ENCODE data around the gene PRDM5. TPM values are rescaled to one million over a fixed set of nuclear protein-coding genes. Genes with fewer than 3 reads are reported as not detected.

PRDM5 gene
- total and polyA plus RNA-seq, 2 donors (not counting 1 experiment from before 2014, with no cell fraction given), result 8.6 to 19.0 TPM

GRCh38 chr4:120730777-120731320 lies 191.7 kb downstream of the PRDM5 start:
- Histone ChIP-seq H3K4me3 (replicated peaks in 1 of 4; ENCODE audit: control extremely low read depth in 1 of 4, insufficient read depth in 1 of 4, low read depth in 3 of 4, low read length in 4 of 4) (no peak overlapping the region), H3K4me2 (ENCODE audit: extremely low read depth, insufficient read depth, low read length) (no peak overlapping the region), H4K20me1 (ENCODE audit: control insufficient read depth, extremely low read depth, insufficient read depth, low read length) (no peaks in the 10 kb centered on the region), H2AFZ (ENCODE audit: low read length) (no peak overlapping the region), H3K4me1 (ENCODE audit: control insufficient read depth, extremely low read depth, insufficient read depth, low read length) (no peaks in the 10 kb centered on the region), H3K79me2 (ENCODE audit: control insufficient read depth, insufficient read depth, low read length) (no peaks in the 10 kb centered on the region), H3K36me3 (ENCODE audit: control insufficient read depth, insufficient read depth, low read length) (no peaks in the 10 kb centered on the region), H3K9me3 (ENCODE audit: control insufficient read depth, insufficient read depth, low read depth, low read length) (no peaks in the 10 kb centered on the region), H3K9ac (ENCODE audit: insufficient read depth, low read length) (no peak overlapping the region), H3K27ac (ENCODE audit: insufficient read depth, low read length) (no peak overlapping the region), H3K27me3 (ENCODE audit: control insufficient read depth, insufficient read depth, low read length) (no peaks in the 10 kb centered on the region)
- TF ChIP-seq CTCF (conservative IDR thresholded peaks at IDR 0.05 in 1 of 2, IDR thresholded peaks at IDR 0.05 in 1 of 2; ENCODE audit: low read depth in 1 of 2, low read length in 2 of 2), result no peak
- TF ChIP-seq EZH2 (IDR thresholded peaks at IDR 0.05; ENCODE audit: low read length, missing control alignments), result no peak
- DNase-seq (ENCODE audit: low read depth in 2 of 2), result no peak

- no peaks in the 10 kb centered on the region for H3K9me3 ChIP-seq (ENCODE audit: control insufficient read depth, insufficient read depth, low read depth, low read length)
- H3K9ac ChIP-seq (ENCODE audit: insufficient read depth, low read length), result no peak overlapping the region
- no peak overlapping the region for H2AFZ ChIP-seq (ENCODE audit: low read length)
- no peaks in the 10 kb centered on the region for H3K36me3 ChIP-seq (ENCODE audit: control insufficient read depth, insufficient read depth, low read length)
- no peaks in the 10 kb centered on the region for H3K4me1 ChIP-seq (ENCODE audit: control insufficient read depth, extremely low read depth, insufficient read depth, low read length)
- H3K27ac ChIP-seq (ENCODE audit: insufficient read depth, low read length), result no peak overlapping the region
- no peaks in the 10 kb centered on the region for H3K27me3 ChIP-seq (ENCODE audit: control insufficient read depth, insufficient read depth, low read length)
- H4K20me1 ChIP-seq (ENCODE audit: control insufficient read depth, extremely low read depth, insufficient read depth, low read length), result no peaks in the 10 kb centered on the region
- TF ChIP-seq CTCF (conservative IDR thresholded peaks at IDR 0.05 in 1 of 2, IDR thresholded peaks at IDR 0.05 in 1 of 2; ENCODE audit: low read depth in 1 of 2, low read length in 2 of 2) (no peak), EZH2 (IDR thresholded peaks at IDR 0.05; ENCODE audit: low read length, missing control alignments) (no peak)
- DNase-seq (ENCODE audit: low read depth in 2 of 2), result no peak
- H3K4me2 ChIP-seq (ENCODE audit: extremely low read depth, insufficient read depth, low read length), result no peak overlapping the region
- H3K79me2 ChIP-seq (ENCODE audit: control insufficient read depth, insufficient read depth, low read length), result no peaks in the 10 kb centered on the region
- no peak overlapping the region for H3K4me3 ChIP-seq (replicated peaks in 1 of 4; ENCODE audit: control extremely low read depth in 1 of 4, insufficient read depth in 1 of 4, low read depth in 3 of 4, low read length in 4 of 4)
Observed at GRCh38 chr4:120728892-120729675, 193.4 kb downstream of the PRDM5 start.

- H3K27ac ChIP-seq (ENCODE audit: insufficient read depth, low read length), result no peak overlapping the region
Observed at GRCh38 chr4:120725639-120726580, 196.6 kb downstream of the PRDM5 start.

More at GRCh38 chr4:120725639-120726580, 196.6 kb downstream of the PRDM5 start:
- H3K4me2 ChIP-seq (ENCODE audit: extremely low read depth, insufficient read depth, low read length), result no peak overlapping the region
- no peaks in the 10 kb centered on the region for H3K79me2 ChIP-seq (ENCODE audit: control insufficient read depth, insufficient read depth, low read length)
- no peak for DNase-seq (ENCODE audit: low read depth in 2 of 2)
- TF ChIP-seq CTCF (conservative IDR thresholded peaks at IDR 0.05 in 1 of 2, IDR thresholded peaks at IDR 0.05 in 1 of 2; ENCODE audit: low read depth in 1 of 2, low read length in 2 of 2) (no peak), EZH2 (IDR thresholded peaks at IDR 0.05; ENCODE audit: low read length, missing control alignments) (no peak)
- no peaks in the 10 kb centered on the region for H3K27me3 ChIP-seq (ENCODE audit: control insufficient read depth, insufficient read depth, low read length)
- no peak overlapping the region for H3K4me3 ChIP-seq (replicated peaks in 1 of 4; ENCODE audit: control extremely low read depth in 1 of 4, insufficient read depth in 1 of 4, low read depth in 3 of 4, low read length in 4 of 4)
- H3K9me3 ChIP-seq (ENCODE audit: control insufficient read depth, insufficient read depth, low read depth, low read length), result no peaks in the 10 kb centered on the region
- H3K9ac ChIP-seq (ENCODE audit: insufficient read depth, low read length), result no peak overlapping the region
- no peaks in the 10 kb centered on the region for H4K20me1 ChIP-seq (ENCODE audit: control insufficient read depth, extremely low read depth, insufficient read depth, low read length)
- H3K4me1 ChIP-seq (ENCODE audit: control insufficient read depth, extremely low read depth, insufficient read depth, low read length), result no peaks in the 10 kb centered on the region
- no peaks in the 10 kb centered on the region for H3K36me3 ChIP-seq (ENCODE audit: control insufficient read depth, insufficient read depth, low read length)
- H2AFZ ChIP-seq (ENCODE audit: low read length), result no peak overlapping the region

Data from fibroblast of lung (primary cell).